Erythroblast (primary cell): ENCODE measurements around the gene TMEM156.

ENCODE experiments used
- GATA1 ChIP-seq: IDR thresholded peaks from 2 replicates; pipeline ENCODE4 v1.6.1; 2011; ENCODE audit warnings: low read depth, mild to moderate bottlenecking, control low read depth, low read length, moderate library complexity
- POLR2A ChIP-seq: IDR thresholded peaks from 2 replicates; pipeline ENCODE4 v1.6.1; 2011; ENCODE audit warnings: mild to moderate bottlenecking, low read length

- TF ChIP-seq POLR2A (no peak), GATA1 (no peak)
These were observed at the start of gene TMEM156 for GRCh38 chr4:39032218-39033085.
